MM.1S (cell line): Measurements from ENCODE around the gene SMIM17.

ENCODE experiments used
- EZH2 ChIP-seq: fragments of 300-600 bp; sonication (generic); optimal IDR thresholded peaks from 2 replicates; pipeline ENCODE3; 2017; ENCODE audit warnings: low read depth, mild to moderate bottlenecking, antibody characterized with exemption, low read length, mixed read lengths
- EZH2phosphoT487 ChIP-seq: fragments of 300-600 bp; sonication (generic); IDR thresholded peaks from 2 replicates; pipeline ENCODE4 v1.6.1; 2018; ENCODE audit warnings: antibody characterized with exemption, low read length
- TF ChIP-seq, protein P1 (sequence below): fragments of 300-600 bp; sonication (generic); IDR thresholded peaks from 2 replicates; pipeline ENCODE4 v1.5.1; 2016; ENCODE audit warnings: antibody characterized with exemption, low read length, mixed read lengths

DNA sequence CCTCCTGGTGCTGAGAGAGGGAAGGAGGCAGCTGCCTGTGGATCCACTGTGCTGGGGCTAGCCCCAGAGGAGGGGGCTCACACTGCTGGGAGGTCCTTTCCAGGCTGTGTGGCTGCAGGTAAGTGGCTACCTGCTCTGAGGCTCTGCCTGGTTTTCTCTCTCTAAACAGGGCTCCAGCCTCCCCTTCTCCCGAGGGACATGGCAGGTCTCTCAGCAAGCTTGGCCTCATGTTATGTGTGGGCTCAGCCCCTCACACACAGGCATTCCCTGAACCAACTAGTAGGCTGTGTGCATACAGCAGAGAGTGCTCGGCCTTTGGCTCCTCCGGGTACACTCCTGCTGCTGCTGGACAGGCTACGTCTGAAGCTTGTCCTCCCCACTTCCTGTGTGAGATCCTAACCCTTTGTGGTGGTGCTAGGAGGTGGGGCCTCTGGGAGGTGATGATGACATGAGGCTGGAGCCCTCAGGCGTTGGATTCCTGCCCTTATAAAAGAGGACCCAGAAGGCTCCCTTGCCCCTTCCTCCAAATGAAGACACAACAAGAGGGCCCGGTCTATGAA lies 24.4 kb downstream of the SMIM17 start:
- TF ChIP-seq, protein P1, sequence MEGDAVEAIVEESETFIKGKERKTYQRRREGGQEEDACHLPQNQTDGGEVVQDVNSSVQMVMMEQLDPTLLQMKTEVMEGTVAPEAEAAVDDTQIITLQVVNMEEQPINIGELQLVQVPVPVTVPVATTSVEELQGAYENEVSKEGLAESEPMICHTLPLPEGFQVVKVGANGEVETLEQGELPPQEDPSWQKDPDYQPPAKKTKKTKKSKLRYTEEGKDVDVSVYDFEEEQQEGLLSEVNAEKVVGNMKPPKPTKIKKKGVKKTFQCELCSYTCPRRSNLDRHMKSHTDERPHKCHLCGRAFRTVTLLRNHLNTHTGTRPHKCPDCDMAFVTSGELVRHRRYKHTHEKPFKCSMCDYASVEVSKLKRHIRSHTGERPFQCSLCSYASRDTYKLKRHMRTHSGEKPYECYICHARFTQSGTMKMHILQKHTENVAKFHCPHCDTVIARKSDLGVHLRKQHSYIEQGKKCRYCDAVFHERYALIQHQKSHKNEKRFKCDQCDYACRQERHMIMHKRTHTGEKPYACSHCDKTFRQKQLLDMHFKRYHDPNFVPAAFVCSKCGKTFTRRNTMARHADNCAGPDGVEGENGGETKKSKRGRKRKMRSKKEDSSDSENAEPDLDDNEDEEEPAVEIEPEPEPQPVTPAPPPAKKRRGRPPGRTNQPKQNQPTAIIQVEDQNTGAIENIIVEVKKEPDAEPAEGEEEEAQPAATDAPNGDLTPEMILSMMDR = no peak
- TF ChIP-seq EZH2 = no peak
- no peak for TF ChIP-seq EZH2phosphoT487
